ENCODE data around the gene DCDC2C.

Gene DCDC2C

DNA sequence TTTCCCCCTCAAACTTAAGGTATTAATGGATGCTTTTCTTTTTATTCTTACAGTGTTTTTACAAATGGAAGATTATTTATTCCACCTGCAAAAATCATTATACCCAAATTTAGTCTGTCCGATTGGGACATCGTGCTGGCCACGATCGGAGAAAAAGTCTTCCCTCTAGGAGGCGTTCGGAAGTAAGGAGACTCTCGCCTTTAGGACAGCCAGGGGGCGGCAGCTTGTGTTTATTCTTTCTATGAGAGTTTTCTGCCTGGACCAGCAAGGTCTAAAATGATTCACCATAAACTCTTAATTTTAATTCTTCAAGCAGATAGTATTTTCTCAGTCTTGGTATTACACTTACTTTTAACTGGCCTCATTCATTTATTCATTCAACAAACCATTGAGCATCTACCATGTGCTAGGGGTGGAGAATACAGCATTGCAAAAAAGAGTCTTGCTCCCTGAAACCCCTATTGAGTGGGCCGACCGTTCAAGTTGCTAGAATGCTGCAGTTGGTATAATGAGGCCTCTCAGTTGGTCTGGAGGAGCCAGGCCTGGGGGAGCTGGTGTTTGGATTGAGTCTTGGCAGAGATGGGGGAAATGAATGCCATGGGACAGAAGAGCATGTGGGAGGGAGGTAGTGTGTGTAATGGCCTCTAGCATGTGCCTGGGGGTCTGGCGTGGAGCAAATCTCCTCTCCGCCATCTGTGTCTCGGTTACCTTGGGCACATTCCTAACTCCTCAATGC is 38.7 kb downstream of the DCDC2C start:
- DNase-seq (ENCODE audit: low read depth) = no peak
- TF ChIP-seq, protein P1, sequence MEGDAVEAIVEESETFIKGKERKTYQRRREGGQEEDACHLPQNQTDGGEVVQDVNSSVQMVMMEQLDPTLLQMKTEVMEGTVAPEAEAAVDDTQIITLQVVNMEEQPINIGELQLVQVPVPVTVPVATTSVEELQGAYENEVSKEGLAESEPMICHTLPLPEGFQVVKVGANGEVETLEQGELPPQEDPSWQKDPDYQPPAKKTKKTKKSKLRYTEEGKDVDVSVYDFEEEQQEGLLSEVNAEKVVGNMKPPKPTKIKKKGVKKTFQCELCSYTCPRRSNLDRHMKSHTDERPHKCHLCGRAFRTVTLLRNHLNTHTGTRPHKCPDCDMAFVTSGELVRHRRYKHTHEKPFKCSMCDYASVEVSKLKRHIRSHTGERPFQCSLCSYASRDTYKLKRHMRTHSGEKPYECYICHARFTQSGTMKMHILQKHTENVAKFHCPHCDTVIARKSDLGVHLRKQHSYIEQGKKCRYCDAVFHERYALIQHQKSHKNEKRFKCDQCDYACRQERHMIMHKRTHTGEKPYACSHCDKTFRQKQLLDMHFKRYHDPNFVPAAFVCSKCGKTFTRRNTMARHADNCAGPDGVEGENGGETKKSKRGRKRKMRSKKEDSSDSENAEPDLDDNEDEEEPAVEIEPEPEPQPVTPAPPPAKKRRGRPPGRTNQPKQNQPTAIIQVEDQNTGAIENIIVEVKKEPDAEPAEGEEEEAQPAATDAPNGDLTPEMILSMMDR (IDR thresholded peaks at IDR 0.05; ENCODE audit: control insufficient read depth, insufficient read depth, low read depth, low read length, missing control alignments) = no peak

DNA sequence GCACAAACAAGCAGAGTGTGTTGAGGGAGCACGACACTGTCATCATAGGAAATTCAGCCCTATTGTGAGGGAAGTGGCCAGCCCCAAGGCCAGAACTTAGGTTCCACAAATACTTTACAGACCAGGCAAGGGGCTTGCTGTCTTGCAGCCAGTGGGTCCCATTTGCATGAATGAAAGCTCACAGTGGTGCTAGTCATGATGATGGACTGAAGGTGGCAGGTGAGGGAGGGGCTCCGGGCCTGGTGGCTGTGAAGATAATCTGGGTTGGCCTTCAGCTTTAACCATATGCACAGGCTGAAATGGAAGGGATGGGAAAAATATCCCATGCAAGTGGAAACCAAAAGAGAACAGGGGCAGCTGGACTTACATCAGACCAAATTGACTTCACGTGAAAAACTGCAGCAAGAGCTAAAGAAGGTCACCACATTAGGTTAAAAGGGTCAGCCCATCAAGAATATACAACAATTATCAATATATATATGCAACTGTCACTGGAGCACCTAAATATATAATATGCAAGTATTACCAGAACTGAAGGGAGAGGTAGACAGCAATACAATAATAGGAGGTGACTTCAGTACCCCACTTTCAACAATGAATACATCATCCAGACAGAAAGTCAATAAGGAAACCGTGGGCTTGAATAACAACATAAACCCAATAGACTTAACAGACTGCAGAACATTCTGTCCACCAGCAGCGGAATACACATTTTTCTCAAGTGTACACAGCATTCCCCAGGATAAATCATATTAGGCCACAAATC is 39.6 kb downstream of the DCDC2C start:
- H3K4me3 ChIP-seq (ENCODE audit: control insufficient read depth, low read depth, low read length) = no peak overlapping the region
- no peak for DNase-seq (ENCODE audit: low read depth)
- TF ChIP-seq, protein P1 (IDR thresholded peaks at IDR 0.05; ENCODE audit: control insufficient read depth, insufficient read depth, low read depth, low read length, missing control alignments) = no peak

More for the DNA sequence above, 38.7 kb downstream of the DCDC2C start:
- H3K4me3 ChIP-seq (ENCODE audit: control insufficient read depth, low read depth, low read length) = no peak overlapping the region

DNA sequence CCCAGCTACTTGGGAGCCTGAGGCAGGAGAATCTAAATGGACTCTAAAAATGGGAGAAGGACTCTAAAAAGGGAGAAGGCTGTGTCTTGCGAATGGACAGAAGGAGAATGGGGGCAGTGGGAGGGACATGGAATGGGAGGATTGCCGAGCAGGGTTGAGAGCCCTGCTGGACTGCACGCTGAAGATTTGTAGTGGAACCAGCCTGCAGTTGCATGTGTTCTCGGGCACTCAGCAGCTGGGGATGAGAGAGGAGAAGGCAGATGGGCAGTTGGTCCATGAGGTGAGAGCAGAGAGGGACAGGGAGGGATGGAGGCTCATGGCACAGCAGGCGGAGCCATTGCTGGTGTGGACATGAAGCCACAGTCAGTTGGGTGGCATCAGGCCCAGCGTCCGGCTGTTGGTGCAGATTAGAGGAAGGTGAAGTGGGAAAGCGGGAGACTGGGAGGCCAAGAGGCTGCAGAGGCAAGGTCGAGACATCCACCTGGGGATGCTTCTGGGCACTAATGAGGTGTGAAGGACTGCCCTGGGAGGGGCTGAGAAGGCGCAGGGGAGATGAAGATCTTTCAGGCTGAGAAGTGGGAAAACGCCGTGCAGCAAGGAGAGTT is 40.7 kb downstream of the DCDC2C start:
- DNase-seq (ENCODE audit: low read depth) = no peak
- H3K4me3 ChIP-seq (ENCODE audit: control insufficient read depth, low read depth, low read length) = no peak overlapping the region
- TF ChIP-seq, protein P1 (IDR thresholded peaks at IDR 0.05; ENCODE audit: control insufficient read depth, insufficient read depth, low read depth, low read length, missing control alignments) = no peak

DNA sequence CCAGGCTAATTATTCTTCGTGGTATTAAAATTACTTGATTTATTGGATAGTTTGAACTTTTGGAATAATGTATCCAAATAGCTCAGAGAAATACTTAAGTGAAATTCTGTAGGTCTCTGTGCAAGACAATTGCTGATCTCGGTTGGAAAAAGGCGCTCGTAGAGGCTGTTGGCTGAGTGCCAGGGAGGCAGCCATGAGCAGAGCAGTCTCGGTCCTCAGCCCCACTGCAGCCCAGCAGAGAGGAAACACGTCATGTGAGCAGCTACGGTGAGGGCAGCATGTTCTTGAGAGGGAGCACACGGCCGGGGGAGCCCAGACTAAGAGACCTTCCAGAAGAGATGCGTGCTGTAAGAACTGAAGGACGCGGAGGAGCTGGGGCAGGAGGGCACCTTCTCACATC is 42.5 kb downstream of the DCDC2C start:
- no peak for DNase-seq (ENCODE audit: low read depth)
- TF ChIP-seq, protein P1 (IDR thresholded peaks at IDR 0.05; ENCODE audit: control insufficient read depth, insufficient read depth, low read depth, low read length, missing control alignments) = no peak
- H3K4me3 ChIP-seq (ENCODE audit: control insufficient read depth, low read depth, low read length) = no peak overlapping the region

DNA sequence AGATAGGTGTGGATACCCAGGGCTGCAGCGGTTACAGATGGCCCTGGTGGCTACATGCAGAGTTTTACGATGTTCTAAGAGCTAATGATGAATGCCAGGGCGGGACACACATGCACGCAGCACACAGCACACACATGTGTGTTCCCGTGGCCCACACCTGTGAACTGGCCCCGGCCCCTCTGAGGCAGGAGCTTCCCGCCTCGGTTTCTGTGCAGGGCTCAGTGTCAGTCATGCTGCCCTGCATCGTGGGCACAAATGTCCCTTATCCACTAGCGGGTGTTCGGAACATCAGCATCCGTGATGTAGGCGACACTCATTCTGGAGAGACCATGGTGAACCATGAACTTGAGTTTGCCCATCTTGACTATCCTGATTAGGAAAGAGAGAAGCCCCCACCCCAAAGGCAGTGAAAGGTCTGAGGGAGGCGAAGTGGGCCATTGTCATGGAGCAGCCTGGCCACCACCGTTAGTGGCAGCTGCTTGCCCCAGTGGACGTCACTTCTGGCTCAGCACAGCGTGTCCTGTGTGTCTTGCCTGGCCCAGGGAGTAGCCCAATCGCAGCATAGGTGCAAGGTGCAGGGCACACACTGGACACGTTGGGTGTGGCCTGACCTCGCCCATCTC is 43.8 kb downstream of the DCDC2C start:
- TF ChIP-seq, protein P1 (IDR thresholded peaks at IDR 0.05; ENCODE audit: control insufficient read depth, insufficient read depth, low read depth, low read length, missing control alignments) = no peak
- H3K4me3 ChIP-seq (ENCODE audit: control insufficient read depth, low read depth, low read length) = no peak overlapping the region
- DNase-seq (ENCODE audit: low read depth) = no peak

DNA sequence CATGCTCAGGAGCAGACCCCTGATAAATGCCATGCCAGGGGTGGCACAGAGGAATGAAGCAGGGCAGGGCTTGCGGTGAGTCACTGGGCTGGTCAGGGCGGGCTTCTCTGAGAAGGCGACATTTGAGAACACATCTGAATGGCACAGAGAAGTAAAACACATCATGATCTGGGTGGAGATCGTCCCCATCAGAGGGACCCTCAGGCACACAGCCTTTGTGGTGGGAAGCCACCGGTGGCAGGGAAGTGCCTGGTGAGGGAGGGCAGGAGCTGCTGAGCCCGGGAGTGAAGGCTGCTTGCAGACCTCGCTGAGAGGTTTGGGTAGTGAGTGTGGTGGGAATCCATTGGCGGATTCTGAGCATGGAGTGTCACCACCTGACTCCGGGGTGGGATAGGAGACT is 44.5 kb downstream of the DCDC2C start:
- TF ChIP-seq, protein P1 (IDR thresholded peaks at IDR 0.05; ENCODE audit: control insufficient read depth, insufficient read depth, low read depth, low read length, missing control alignments) = no peak
- DNase-seq (ENCODE audit: low read depth) = no peak
- no peak overlapping the region for H3K4me3 ChIP-seq (ENCODE audit: control insufficient read depth, low read depth, low read length)

Data from AG09309 (cell line).